ENCODE data around the gene OVOL2. TPM values are rescaled to one million over a fixed set of nuclear protein-coding genes. Genes with fewer than 3 reads are reported as not detected.

Gene OVOL2
- total and polyA plus RNA-seq, 10 of the 15 experiments (the other 5 are each of a cell fraction or from before 2014, with no cell fraction given), result not detected

GRCh38 chr20:18005170-18005989 is 52.3 kb downstream of the OVOL2 start (continued):
- no peak for TF ChIP-seq USF1 (IDR thresholded peaks at IDR 0.05; ENCODE audit: borderline replicate concordance, extremely low read length, insufficient read depth, low read depth, low read length)
- TF ChIP-seq NFYB (IDR thresholded peaks at IDR 0.05; ENCODE audit: insufficient read depth, low read depth, low read length), result 0 out of 2 replicates have a peak, but pooled peaks have one; percentile 26
- no peak for TF ChIP-seq ZNF622 (IDR thresholded peaks at IDR 0.05)
- no peak for TF ChIP-seq ESRRA (IDR thresholded peaks at IDR 0.05; ENCODE audit: low read length)
- no peak for TF ChIP-seq ZNF24 (IDR thresholded peaks at IDR 0.05)
- no peak for TF ChIP-seq SMAD1 (IDR thresholded peaks at IDR 0.05; ENCODE audit: low read depth, partially characterized antibody)
- TF ChIP-seq ZNF687 (IDR thresholded peaks at IDR 0.05), result peak; percentile 53; the same call in 1 of the 2 replicates
- TF ChIP-seq ZNF384 (IDR thresholded peaks at IDR 0.05; ENCODE audit: borderline replicate concordance, low read depth, low read length), result no peak
- no peak for TF ChIP-seq SREBF2 (IDR thresholded peaks at IDR 0.05; ENCODE audit: low read length)
- peak; percentile 80 for TF ChIP-seq RUNX3 (IDR thresholded peaks at IDR 0.05; ENCODE audit: low read length)
- TF ChIP-seq ZNF207 (IDR thresholded peaks at IDR 0.05; ENCODE audit: borderline replicate concordance), result no peak
- TF ChIP-seq BMI1 (IDR thresholded peaks at IDR 0.05; ENCODE audit: borderline replicate concordance), result peak; percentile 49; the same call in 1 of the 2 replicates
- no peak for TF ChIP-seq YBX1 (IDR thresholded peaks at IDR 0.05)
- TF ChIP-seq GABPA (IDR thresholded peaks at IDR 0.05; ENCODE audit: low read depth), result no peak
- 0 out of 2 replicates have a peak, but pooled peaks have one; percentile 50 for TF ChIP-seq SIN3A (IDR thresholded peaks at IDR 0.05; ENCODE audit: low read depth, low read length)
- TF ChIP-seq SMC3 (IDR thresholded peaks at IDR 0.05; ENCODE audit: borderline replicate concordance, low read length), result no peak
- no peak for TF ChIP-seq RB1 (IDR thresholded peaks at IDR 0.05; ENCODE audit: borderline replicate concordance)
- peak; percentile 38; the same call in 1 of the 3 replicates for TF ChIP-seq POU2F2 (IDR thresholded peaks at IDR 0.05; ENCODE audit: borderline replicate concordance, low read depth, low read length)
- TF ChIP-seq, protein P1, sequence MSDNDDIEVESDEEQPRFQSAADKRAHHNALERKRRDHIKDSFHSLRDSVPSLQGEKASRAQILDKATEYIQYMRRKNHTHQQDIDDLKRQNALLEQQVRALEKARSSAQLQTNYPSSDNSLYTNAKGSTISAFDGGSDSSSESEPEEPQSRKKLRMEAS (IDR thresholded peaks at IDR 0.05; ENCODE audit: low read depth, low read length), result peak; percentile 36; the same call in 1 of the 2 replicates
- no peak for TF ChIP-seq TBL1XR1 (IDR thresholded peaks at IDR 0.05; ENCODE audit: low read depth, low read length)
- no peak for TF ChIP-seq EGR1 (IDR thresholded peaks at IDR 0.05; ENCODE audit: borderline replicate concordance in 1 of 2, low read depth in 2 of 2, low read length in 2 of 2)
- TF ChIP-seq ZNF274 (IDR thresholded peaks at IDR 0.05; ENCODE audit: insufficient read depth, insufficient read length), result no peak
- peak; percentile 65 for TF ChIP-seq MEF2B (IDR thresholded peaks at IDR 0.05; ENCODE audit: partially characterized antibody, poor library complexity, severe bottlenecking)
- no peak for TF ChIP-seq TCF7 (IDR thresholded peaks at IDR 0.05; ENCODE audit: borderline replicate concordance)
- TF ChIP-seq POLR2A (IDR thresholded peaks at IDR 0.05; ENCODE audit: low read depth, low read length), result peak; percentile 60
- no peak for TF ChIP-seq JUND (IDR thresholded peaks at IDR 0.05; ENCODE audit: low read depth, low read length)
- peak; percentile 61 to 77 for TF ChIP-seq IKZF2 (IDR thresholded peaks at IDR 0.05)
- no peak for TF ChIP-seq KAT2A (conservative IDR thresholded peaks at IDR 0.05; ENCODE audit: control insufficient read depth, low read depth, low read length)
